ENCODE measurements around the gene SPINK8.
"Not testable (repeated sequence)": the region's sequence is repeated elsewhere in the genome, so short reads cannot be mapped to it uniquely, and the experiment has no call there.

The SPINK8 gene

GRCh38 chr3:48275287-48276027, 58.0 kb downstream of the SPINK8 start:
- Mint-ChIP-seq H3K27ac (no peak overlapping the region), H3K36me3 (peaks cover 15% of the 10 kb centered on the region), H3K27me3 (no peaks in the 10 kb centered on the region), H3K4me1 (peaks cover 6% of the 10 kb centered on the region), H3K4me3 (no peak overlapping the region), H3K9me3 (no peaks in the 10 kb centered on the region)
- ATAC-seq: no peak

- Mint-ChIP-seq H3K4me1 (peaks cover 6% of the 10 kb centered on the region), H3K36me3 (peaks cover 18% of the 10 kb centered on the region), H3K27ac (no peak overlapping the region), H3K27me3 (no peaks in the 10 kb centered on the region), H3K4me3 (no peak overlapping the region), H3K9me3 (no peaks in the 10 kb centered on the region)
- ATAC-seq: no peak
Observed at GRCh38 chr3:48274452-48274851, 59.0 kb downstream of the SPINK8 start.

GRCh38 chr3:48273594-48274211, 59.8 kb downstream of the SPINK8 start:
- peaks cover 25% of the 10 kb centered on the region for H3K36me3 Mint-ChIP-seq
- no peak overlapping the region for H3K4me3 Mint-ChIP-seq
- peak; percentile 69 for ATAC-seq
- H3K27me3 Mint-ChIP-seq: no peaks in the 10 kb centered on the region
- peaks cover 8% of the 10 kb centered on the region for H3K4me1 Mint-ChIP-seq
- no peak overlapping the region for H3K27ac Mint-ChIP-seq
- no peaks in the 10 kb centered on the region for H3K9me3 Mint-ChIP-seq

- Mint-ChIP-seq H3K36me3 (peaks cover 40% of the 10 kb centered on the region), H3K9me3 (no peaks in the 10 kb centered on the region), H3K4me1 (peaks cover 20% of the 10 kb centered on the region), H3K4me3 (no peak overlapping the region), H3K27ac (no peak overlapping the region), H3K27me3 (no peaks in the 10 kb centered on the region)
- ATAC-seq: no peak
Observed at GRCh38 chr3:48271763-48272498, 61.5 kb downstream of the SPINK8 start.

- H3K36me3 Mint-ChIP-seq: peaks cover 44% of the 10 kb centered on the region
- H3K27me3 Mint-ChIP-seq, H3K4me3 Mint-ChIP-seq, H3K9me3 Mint-ChIP-seq, H3K27ac Mint-ChIP-seq, ATAC-seq: not testable (repeated sequence)
- peaks cover 20% of the 10 kb centered on the region for H3K4me1 Mint-ChIP-seq
Observed at GRCh38 chr3:48271223-48271622, 62.2 kb downstream of the SPINK8 start.

- peaks cover 20% of the 10 kb centered on the region for H3K4me1 Mint-ChIP-seq
- no peaks in the 10 kb centered on the region for H3K27me3 Mint-ChIP-seq
- H3K4me3 Mint-ChIP-seq: no peak overlapping the region
- no peaks in the 10 kb centered on the region for H3K9me3 Mint-ChIP-seq
- ATAC-seq: no peak
- peaks cover 44% of the 10 kb centered on the region for H3K36me3 Mint-ChIP-seq
- no peak overlapping the region for H3K27ac Mint-ChIP-seq
Observed at GRCh38 chr3:48270306-48270705, 63.2 kb downstream of the SPINK8 start.

GRCh38 chr3:48269592-48269991, 63.9 kb downstream of the SPINK8 start:
- peaks cover 20% of the 10 kb centered on the region for H3K4me1 Mint-ChIP-seq
- H3K27ac Mint-ChIP-seq: peak overlapping the region; percentile 82
- peaks cover 44% of the 10 kb centered on the region for H3K36me3 Mint-ChIP-seq
- H3K9me3 Mint-ChIP-seq: no peaks in the 10 kb centered on the region
- H3K4me3 Mint-ChIP-seq: no peak overlapping the region
- no peaks in the 10 kb centered on the region for H3K27me3 Mint-ChIP-seq
- ATAC-seq: no peak

- Mint-ChIP-seq H3K36me3 (peaks cover 46% of the 10 kb centered on the region), H3K4me1 (peaks cover 20% of the 10 kb centered on the region), H3K9me3 (no peaks in the 10 kb centered on the region), H3K27ac (peak overlapping the region; percentile 82), H3K4me3 (no peak overlapping the region), H3K27me3 (no peaks in the 10 kb centered on the region)
- ATAC-seq: no peak
Observed at GRCh38 chr3:48268936-48269561, 64.4 kb downstream of the SPINK8 start.

GRCh38 chr3:48268381-48268935, 65.0 kb downstream of the SPINK8 start:
- Mint-ChIP-seq H3K9me3 (no peaks in the 10 kb centered on the region), H3K27me3 (no peaks in the 10 kb centered on the region), H3K4me3 (no peak overlapping the region), H3K4me1 (peaks cover 16% of the 10 kb centered on the region), H3K36me3 (peaks cover 52% of the 10 kb centered on the region), H3K27ac (peak overlapping the region; percentile 82)
- peak; percentile 92 for ATAC-seq

- Mint-ChIP-seq H3K36me3 (peaks cover 53% of the 10 kb centered on the region), H3K4me3 (no peak overlapping the region), H3K9me3 (no peaks in the 10 kb centered on the region), H3K4me1 (peaks cover 14% of the 10 kb centered on the region), H3K27me3 (no peaks in the 10 kb centered on the region), H3K27ac (peak overlapping the region; percentile 82)
- ATAC-seq: no peak
Observed at GRCh38 chr3:48267782-48268181, 65.7 kb downstream of the SPINK8 start.

- no peak overlapping the region for H3K27ac Mint-ChIP-seq
- H3K27me3 Mint-ChIP-seq: no peaks in the 10 kb centered on the region
- no peak for ATAC-seq
- peaks cover 7% of the 10 kb centered on the region for H3K4me1 Mint-ChIP-seq
- no peak overlapping the region for H3K4me3 Mint-ChIP-seq
- peaks cover 4% of the 10 kb centered on the region for H3K9me3 Mint-ChIP-seq
- peaks cover 82% of the 10 kb centered on the region for H3K36me3 Mint-ChIP-seq
Observed at GRCh38 chr3:48258530-48258929, 74.9 kb downstream of the SPINK8 start.
